GM18858 (cell line): ENCODE data around the gene GH1.
"Not testable (repeated sequence)": the region's sequence is repeated elsewhere in the genome, so short reads cannot be mapped to it uniquely, and the experiment has no call there.

Experiments
- ATAC-seq: cut with Tn5 transposase; IDR thresholded peaks from one replicate; pipeline ENCODE4 v1.9.1; 2021; ENCODE audit not compliant: unreplicated experiment

GH1 gene

GRCh38 chr17:63869491-63870291 is 48.9 kb downstream of the GH1 start:
- not testable (repeated sequence) for ATAC-seq
